ENCODE measurements around the gene FBXW2. TPM values are rescaled to one million over a fixed set of nuclear protein-coding genes. Genes with fewer than 3 reads are reported as not detected.
A peak's percentile ranks its signal among the peaks of the same experiment; 100 is the strongest.

Gene FBXW2
- total and polyA plus RNA-seq, 10 donors, result 8.7 to 121 (median 90.1) TPM

DNA sequence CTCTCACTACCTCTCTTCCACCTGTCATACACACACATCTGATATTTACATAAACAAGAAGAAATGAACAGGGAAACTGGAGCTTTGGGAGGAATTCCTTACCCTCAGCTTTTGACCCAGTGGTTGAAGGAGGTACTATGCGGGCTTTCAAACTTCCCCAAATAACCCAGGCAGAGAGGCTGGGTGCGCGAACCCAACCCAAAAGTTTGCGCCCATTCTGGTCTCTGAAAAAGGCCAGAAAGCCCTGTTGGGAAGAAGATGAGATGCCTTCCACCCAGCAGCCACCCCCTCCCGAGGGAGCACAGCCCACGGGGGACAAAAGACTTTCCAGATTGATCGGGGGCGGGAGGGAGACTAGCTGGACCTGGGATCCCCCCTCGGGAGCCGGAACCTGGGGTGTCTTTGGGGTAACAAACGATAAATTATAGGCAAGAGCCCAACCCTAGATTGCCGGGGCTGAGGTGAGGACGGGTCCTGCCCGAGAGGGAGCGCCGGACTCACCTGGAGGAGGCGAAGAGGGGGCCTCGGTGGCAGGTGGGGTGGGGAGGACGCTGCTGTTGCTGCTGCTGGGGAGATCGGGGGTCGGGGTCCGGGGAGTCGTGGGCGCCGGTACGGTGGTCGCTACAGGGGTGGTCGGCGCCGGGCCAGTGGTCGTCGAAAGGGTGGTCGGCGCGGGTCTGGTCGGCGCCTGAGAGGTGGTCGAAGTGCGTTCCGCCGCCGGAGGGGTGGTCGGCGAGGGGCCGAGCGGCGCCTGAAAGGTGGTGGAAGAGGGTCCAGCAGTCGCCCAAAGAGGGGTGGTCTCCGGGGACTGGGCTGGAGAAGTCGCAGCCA lies 79.7 kb downstream of the FBXW2 start:
- TF ChIP-seq CTCF (IDR thresholded peaks at IDR 0.05 in 8 of 11, conservative IDR thresholded peaks at IDR 0.05 in 3 of 11) (peak in 8 of 11 experiments; percentile 10 to 51 (median 35)), POLR2A (IDR thresholded peaks at IDR 0.05) (no peak)
- intact Hi-C loops (cut with DNase I; ENCODE audit: low total_unique reads), result no loop called here
- Histone ChIP-seq H3K27ac (peak overlapping the region; percentile 69 to 94 (median 92)), H3K9me3 (no peaks in the 10 kb centered on the region), H3K4me1 (peaks cover 26 to 69% (median 59%) of the 10 kb centered on the region in 6 donors), H3K36me3 (no peaks in the 10 kb centered on the region), H3K4me3 (peak overlapping the region; percentile 69 to 85 (median 78)), H3K27me3 (replicated peaks in 1 of 7) (no peaks in the 10 kb centered on the region)
- DNase-seq, result peak; percentile 91
- WGBS, 5 donors, result 1 to 2% (median 1%) methylated on average over 41 to 50 of the region's 50 CpGs

DNA sequence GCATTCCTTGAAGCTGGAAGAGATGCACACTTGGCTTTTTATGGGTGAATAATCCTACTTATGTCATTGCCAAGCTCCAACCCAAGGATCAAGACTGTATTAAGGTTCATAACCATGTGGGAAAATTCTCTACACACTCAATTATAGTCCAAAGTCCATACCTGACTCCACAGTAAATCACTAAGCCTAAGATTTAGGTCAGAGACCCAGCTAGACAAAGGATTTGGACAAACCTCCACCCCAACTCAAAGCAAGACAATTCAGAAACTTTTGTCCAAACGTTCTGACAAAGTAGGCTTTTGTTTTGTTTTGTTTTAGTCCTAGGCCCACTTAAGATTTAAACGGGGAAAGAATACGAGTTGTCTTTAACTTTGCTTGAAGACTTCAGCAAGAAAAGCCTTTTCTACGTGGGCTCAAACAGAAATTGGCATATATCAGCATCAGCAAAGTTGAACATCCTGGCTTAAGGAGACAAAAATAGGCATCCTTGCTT lies 80.6 kb downstream of the FBXW2 start:
- Histone ChIP-seq H3K4me1 (peaks cover 26 to 78% (median 63%) of the 10 kb centered on the region in 6 donors), H3K27me3 (replicated peaks in 1 of 7) (no peaks in the 10 kb centered on the region), H3K9me3 (no peaks in the 10 kb centered on the region), H3K36me3 (peaks cover 0 to 7% (median 0%) of the 10 kb centered on the region in 6 donors), H3K27ac (peak overlapping the region; percentile 69 to 94 (median 92)), H3K4me3 (peak overlapping the region; percentile 69 to 85 (median 78))
- 25 to 44% (median 29%) methylated on average over 4 of the region's 4 CpGs for WGBS, 5 donors
- intact Hi-C loops (cut with DNase I; ENCODE audit: low total_unique reads), result no loop called here
- no peak for DNase-seq
- TF ChIP-seq CTCF (IDR thresholded peaks at IDR 0.05 in 8 of 11, conservative IDR thresholded peaks at IDR 0.05 in 3 of 11), result no peak
- TF ChIP-seq POLR2A (IDR thresholded peaks at IDR 0.05), result no peak
- TF ChIP-seq POLR2AphosphoS5 (IDR thresholded peaks at IDR 0.05), result no peak

GRCh38 chr9:120711841-120712538 lies 81.2 kb downstream of the FBXW2 start:
- H3K36me3 ChIP-seq, result peaks cover 0 to 8% (median 0%) of the 10 kb centered on the region in 6 donors
- TF ChIP-seq POLR2A (IDR thresholded peaks at IDR 0.05) (no peak), CTCF (IDR thresholded peaks at IDR 0.05 in 8 of 11, conservative IDR thresholded peaks at IDR 0.05 in 3 of 11) (no peak), POLR2AphosphoS5 (IDR thresholded peaks at IDR 0.05) (peak in 1 of 3 donors; percentile 51)
- no peaks in the 10 kb centered on the region for H3K27me3 ChIP-seq (replicated peaks in 1 of 7)
- H3K27ac ChIP-seq, result peak overlapping the region; percentile 69 to 94 (median 92)
- intact Hi-C loops (cut with DNase I; ENCODE audit: low total_unique reads), result no loop called here
- H3K4me1 ChIP-seq, result peaks cover 26 to 84% (median 68%) of the 10 kb centered on the region in 6 donors
- H3K4me3 ChIP-seq, result peak overlapping the region in 7 of 8 donors; percentile 69 to 85 (median 83)
- WGBS, 5 donors, result 28 to 41% (median 34%) methylated on average over 5 of the region's 5 CpGs
- no peak for DNase-seq
- H3K9me3 ChIP-seq, result no peaks in the 10 kb centered on the region
